ENCODE results near the gene LRRC8C.

GRCh38 chr1:89698624-89699023 is 65.7 kb downstream of the LRRC8C start:
- TF ChIP-seq EZH2 (IDR thresholded peaks at IDR 0.05; ENCODE audit: insufficient read depth, poor library complexity, severe bottlenecking): no peak
- no peak for TF ChIP-seq EZH2phosphoT487 (IDR thresholded peaks at IDR 0.05; ENCODE audit: insufficient read depth, low read depth)
